Astrocyte of the hippocampus (primary cell): ENCODE measurements around the gene SHBG.
"Not testable (repeated sequence)": the region's sequence is repeated elsewhere in the genome, so short reads cannot be mapped to it uniquely, and the experiment has no call there.

Experiments
- DNase-seq: peaks from one replicate; pipeline ENCODE4 v3.0.0; 2011; ENCODE audit warnings: low read depth, low spot score

SHBG gene

DNA sequence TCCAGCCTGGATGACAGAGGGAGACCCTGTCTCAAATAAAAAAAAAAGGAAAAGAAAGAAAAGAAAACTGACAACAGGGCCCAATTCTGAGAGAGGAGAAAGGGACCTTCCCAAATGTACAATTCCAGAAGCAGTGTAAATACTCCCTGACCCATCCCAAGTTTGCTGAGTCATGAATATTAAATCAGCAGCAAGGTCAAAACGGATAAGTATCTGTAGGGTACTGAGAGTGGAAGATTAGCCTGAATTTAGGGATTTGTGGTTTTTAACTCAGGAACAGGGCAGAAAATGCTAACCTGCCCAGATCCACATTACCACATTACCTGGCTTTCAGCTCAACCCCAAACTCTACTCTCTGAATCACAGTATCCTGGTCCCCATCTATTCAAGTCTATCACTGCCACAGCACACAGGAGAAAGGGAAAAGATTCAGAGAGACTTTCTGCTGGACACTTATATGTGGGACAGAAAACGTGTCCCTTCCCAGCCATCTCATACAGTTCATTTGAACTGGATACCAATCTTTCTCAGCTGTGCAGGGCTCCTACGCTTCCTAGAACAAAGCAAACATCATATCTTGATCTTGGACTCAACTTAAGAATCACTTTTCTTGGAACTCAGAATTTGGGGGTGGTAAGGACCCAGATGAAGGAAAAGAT, 18.2 kb upstream of the SHBG start:
- peak; percentile 13 for DNase-seq

DNA sequence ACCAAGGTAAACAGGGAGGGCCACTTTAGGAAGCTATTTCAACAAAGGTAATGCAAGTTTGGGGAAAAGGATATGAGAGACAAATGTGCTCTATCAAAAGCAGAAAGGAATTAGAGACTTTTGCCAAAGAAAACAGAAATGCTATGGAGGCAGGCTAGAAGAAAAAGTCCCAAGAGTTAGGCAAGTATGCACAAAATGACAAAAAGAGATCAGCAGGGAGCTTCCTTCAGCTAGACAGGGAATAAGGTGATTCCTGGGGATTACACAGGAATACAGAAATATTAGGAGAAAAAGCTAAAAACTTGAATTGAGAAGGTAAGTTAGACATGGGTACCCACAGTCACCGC, 17.7 kb upstream of the SHBG start:
- DNase-seq: peak; percentile 37

DNA sequence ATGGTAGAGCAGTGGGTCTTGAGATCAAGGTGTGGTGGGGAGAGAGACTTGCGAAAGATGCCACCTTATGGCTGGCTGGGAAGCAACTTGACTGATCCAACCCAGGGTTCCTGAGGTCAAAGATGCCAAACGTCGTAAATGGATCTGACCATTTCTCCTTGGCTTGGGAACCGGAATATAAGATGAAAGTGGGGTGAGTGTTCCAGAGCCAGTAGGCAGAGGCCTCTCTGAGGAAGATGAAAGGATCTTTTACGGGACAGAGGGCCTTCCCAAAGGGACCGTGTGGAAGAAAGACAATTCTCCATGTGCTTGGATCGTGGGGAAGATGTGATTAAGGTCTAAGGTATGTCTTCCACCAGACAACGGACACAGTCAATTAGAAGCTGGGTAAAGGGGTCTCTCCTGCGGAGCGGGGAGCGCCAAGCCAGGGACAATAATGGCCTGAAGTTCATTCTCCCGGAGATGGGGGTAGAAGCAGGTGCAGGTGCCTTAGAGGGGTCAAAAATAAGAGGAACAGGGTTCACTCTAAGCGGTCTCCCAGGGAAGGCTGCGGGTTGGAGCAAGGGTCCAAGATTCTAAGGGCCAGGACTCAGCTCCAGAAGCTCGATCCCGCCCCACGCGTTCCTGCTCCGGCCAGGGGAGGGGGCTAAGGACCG, 16.0 kb upstream of the SHBG start:
- DNase-seq: peak; percentile 46

DNA sequence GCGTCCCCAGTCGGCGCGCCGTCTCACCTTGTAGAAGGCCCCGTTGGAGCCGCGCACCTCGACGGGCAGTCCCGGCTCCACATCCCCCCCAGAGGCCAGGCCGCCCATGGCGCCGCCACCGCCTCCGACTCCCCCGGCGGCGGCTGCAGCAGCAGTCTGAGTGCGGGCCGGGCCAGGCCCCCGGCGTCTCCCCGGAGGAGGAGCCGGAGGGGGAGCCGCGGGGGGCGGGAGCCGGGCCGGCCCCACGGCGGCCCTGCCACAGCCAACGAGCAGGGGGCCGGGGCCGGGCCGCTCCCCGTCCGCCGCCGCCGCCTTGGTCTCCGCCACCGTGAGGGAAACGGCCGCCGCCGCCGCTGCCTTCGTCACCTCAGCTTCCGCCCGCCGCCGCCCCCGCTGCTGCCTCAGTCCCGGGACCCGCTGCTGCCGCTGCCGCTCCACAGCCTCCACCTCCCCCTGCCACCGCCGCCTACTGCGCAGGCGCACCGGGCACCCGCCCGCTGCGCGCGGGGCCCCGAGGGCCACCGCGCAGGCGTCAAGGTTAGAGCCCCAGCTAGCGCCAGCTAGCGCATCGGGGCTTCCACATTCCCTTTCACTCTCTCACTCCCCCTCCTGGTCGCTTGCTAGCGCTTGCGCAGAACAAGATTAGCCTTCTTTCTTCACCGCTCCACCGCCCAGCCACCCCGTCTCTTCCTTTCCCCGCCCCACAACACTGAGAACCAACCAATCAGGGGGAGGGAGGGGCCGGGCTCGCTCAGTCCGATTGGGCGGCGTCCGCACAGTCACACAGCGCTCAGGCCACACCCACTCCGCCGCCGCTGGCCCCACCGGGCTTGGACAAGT, 15.3 kb upstream of the SHBG start, which contains the start of gene FXR2:
FXR2 (minus strand) TSS at position 473 of the 840 bp plus-strand sequence; CDS start at position 108, 365 bp downstream.
- peak; percentile 100 for DNase-seq

DNA sequence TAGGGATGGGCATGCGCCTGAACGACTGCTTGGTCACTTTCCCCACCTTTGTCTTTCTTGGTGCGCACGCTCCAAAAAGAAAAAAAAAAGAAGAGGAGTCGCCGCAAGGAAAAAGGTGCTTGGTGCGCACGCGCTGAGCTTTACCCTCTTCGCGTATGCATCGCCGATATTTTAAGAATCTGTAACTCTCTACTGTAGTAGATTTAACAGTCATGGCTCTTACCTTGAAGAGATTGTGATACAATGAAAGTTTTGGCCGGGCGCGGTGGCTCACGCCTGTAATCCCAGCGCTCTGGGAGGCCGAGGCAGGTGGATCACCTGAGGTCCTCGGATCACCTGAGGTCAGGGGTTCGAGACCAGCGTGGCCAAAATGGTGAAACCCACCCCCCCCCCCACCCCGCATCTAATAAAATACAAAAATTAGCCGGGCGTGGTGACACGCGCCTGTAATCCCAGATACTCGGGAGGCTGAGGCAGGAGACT, 14.6 kb upstream of the SHBG start:
- DNase-seq: no peak

DNA sequence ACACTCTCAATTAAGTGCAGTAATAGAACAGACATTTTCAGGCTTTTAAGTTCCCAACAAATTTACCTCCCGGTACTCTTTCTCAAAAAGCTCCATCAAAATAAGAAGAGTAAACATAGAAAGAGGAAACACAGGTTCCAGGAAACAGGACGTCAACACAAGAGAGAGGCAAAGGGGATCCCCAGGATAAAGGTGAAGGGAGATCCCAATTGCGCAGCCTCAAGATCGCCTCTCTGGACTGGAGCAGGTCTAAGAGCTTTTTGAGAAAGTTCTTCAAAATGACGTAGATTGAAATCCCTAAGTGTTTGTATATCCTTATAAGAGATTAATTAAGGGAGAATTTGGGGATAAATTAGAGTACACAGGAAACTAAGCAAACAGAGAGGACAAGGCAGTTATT, 11.3 kb upstream of the SHBG start:
- DNase-seq: no peak

DNA sequence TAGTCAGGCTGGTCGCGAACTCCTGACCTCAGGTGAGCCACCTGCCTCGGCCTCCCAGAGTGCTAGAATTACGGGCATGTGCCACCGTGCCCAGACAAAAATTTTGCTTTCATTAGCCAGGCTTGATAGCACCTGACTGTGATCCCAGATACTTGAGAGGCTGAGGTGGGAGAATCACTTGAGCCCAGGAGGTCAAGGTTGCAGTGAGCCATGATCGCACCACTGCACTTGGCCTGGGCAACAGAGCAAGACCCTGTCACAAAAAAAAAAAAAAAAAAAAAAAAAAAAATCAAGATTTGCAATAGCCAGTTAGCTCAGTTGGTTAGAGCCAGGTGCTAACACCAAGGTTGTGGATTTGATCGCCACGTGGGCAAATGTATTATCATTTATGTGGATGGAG, 9.1 kb upstream of the SHBG start:
- no peak for DNase-seq

DNA sequence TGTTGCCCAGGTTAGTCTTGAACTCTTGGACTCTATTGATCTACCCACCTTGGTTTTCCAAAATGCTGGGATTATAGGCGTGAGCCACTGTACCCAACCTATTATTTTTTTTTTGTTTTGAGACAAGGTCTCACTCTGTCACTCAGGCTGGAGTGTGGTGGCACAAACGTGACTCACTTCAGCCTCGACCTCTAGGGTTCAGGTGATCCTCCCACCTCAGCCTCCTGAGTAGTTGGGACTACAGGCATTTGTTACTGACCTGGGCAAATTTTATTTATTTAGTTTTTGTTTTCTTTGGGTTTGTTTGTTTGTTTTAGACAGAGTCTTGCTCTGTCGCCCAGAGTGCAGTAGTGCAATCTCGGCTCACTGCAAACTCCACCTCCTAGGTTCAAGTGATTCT, 6.3 kb upstream of the SHBG start:
- no peak for DNase-seq

DNA sequence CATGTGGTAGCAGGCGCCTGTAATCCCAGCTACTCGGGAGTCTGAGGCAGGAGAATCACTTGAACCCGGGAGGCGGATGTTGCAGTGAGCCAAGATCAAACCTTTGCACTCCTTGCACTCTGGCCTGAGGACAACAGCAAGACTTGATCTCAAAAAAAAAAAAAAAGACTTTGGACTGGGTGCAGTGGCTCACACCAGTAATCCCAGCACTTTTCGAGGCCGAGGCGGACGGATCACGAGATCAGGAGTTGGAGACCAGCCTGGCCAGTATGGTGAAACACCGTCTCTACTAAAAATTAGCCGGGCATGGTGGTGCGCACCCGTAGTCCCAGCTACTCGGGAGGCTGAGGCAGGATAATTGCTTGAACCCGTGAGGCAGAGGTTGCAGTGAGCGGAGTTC, 4.2 kb upstream of the SHBG start:
- not testable (repeated sequence) for DNase-seq

DNA sequence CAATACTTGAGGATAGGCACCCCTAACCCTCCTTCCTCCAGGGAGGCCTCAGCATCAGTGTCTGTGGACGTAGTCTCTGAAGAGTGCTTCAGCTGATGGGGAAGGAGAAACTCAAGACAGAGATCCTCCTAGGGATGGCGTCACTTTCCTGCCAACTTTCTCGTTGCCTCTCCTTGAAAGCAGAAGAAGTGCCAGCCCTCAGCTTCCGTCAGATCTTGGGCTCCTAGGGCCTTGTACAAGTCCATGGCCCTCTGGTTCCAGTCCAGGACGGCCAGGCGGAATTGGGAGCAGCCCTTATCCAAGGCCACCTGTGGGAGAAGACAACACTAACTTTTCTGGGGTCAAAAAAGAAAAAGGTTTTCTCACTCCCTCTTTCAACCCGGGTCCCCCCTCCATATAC, 3.6 kb upstream of the SHBG start:
- no peak for DNase-seq

DNA sequence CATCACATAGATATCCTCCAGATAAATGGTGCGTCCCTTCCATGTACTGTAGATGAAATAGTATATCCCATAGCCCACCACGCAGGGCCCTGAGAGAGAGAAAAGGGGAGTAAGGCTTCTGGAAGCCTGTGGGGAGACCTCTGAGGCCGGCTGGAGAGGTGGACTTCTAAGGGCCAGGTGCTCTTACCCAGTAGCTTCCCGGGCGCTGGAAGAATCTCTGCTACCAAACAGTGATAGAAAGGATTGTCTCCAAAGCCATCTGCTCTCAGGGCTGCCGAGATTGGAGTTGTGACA, 3.0 kb upstream of the SHBG start:
- no peak for DNase-seq

DNA sequence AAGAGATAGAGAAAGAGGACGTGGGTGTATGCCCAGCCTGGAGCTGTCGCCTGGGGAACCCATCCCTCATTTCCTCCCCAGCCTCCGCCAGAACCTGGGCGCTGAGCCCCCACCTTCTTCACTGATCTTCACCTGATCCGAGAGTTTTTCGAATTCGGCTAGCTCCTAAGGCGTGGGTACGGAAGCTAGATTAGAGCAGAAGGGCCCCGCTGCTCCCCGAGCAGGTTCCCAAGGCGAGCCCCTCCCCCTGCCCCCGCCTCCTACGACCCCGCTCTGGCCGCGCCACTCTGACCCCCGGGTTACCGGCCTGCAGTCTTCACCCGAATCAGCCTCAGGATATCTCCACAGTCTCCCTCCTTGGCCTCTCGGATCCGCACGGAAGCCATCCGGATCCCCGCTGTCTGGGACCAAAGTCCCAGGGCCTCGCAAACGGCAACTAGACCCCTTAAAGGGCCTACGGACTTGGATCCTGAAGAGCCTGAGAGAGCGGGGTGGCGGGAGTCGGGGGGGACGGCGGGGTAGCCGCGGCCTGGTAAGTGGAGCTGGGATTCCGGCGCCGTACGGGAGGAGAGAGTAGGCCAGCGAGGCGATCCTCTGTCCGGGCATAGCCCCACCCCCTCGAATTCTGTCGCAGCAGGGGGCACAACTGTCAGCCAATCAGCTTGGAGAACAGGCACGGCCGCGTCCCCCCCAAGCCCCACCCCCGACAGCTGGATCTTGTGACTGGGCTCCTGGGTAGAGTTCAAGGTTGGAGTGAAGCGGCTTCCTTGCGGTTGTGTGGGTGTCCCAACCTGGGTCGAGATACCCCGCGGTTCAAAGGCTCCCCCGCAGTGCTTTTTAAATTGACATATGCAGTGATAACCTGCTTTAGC, 2.4 kb upstream of the SHBG start, which contains the start of gene SAT2:
SAT2 (minus strand) TSS at position 572 of the 872 bp plus-strand sequence; CDS start at position 386, 186 bp downstream.
- peak; percentile 97 for DNase-seq

DNA sequence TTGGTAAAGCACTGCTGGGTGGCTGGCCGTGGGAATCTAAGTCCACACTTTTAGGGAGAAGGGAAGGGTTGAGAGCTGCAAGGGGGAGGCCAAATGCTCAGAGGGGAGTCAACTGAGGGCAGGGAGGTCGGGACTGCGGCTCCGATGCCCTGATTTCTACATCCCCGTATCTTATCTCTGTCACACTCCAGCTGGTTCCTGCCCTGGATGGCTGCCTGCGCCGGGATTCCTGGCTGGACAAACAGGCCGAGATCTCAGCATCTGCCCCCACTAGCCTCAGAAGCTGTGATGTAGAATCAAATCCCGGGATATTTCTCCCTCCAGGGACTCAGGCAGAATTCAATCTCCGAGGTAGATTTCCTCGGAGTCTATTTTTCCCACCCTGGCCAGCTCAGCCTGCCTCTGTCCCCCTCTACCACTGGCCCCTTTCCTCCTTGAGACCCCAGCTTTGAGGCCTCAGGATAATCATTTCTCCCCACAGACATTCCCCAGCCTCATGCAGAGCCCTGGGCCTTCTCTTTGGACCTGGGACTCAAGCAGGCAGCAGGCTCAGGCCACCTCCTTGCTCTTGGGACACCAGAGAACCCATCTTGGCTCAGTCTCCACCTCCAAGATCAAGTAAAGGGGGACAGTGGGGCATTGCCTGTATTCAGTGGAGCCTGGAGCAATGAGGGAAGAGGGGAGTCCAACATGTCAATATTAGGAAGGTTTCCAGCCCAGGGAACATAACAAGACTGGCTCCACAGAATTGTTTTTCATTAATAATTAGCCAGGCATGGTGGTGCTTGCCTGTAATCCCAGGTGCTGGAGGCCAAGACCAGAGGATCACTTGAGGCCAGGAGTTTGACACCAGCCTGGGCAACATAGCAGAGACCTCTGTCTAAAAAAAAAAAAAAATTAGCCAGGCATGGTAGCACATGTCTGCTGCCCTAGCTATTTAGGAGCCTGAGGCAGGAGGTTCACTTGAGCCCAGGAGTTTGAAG, 1.8 kb downstream of the SHBG start:
- no peak for DNase-seq

DNA sequence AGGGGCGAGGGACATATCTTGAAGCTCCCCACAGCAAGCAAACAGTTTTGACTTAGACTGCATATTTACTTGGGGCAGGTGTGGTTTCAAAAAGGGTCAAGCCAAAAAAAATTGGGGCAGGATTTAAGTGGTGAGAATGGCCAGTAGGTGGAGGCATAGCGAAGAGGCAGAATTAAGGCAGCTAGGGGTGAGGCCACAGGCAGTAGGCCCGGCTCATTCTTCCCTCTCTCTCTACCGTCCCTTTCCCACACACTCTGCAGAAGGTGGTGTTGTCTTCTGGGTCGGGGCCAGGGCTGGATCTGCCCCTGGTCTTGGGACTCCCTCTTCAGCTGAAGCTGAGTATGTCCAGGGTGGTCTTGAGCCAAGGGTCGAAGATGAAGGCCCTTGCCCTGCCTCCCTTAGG, 2.6 kb downstream of the SHBG start:
- DNase-seq: peak; percentile 61

DNA sequence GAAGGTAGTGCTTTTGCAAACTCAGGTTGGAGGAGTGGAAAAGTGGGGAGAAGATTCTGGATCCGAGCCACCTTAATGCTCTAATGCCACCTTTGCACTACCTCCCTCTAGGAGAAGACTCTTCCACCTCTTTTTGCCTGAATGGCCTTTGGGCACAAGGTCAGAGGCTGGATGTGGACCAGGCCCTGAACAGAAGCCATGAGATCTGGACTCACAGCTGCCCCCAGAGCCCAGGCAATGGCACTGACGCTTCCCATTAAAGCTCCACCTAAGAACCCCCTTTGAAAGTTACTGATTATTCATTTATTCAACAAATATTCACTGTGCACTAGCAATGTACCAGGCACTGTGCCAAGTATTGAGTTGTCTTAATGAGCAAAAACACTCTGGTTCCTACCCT, 3.2 kb downstream of the SHBG start:
- no peak for DNase-seq

DNA sequence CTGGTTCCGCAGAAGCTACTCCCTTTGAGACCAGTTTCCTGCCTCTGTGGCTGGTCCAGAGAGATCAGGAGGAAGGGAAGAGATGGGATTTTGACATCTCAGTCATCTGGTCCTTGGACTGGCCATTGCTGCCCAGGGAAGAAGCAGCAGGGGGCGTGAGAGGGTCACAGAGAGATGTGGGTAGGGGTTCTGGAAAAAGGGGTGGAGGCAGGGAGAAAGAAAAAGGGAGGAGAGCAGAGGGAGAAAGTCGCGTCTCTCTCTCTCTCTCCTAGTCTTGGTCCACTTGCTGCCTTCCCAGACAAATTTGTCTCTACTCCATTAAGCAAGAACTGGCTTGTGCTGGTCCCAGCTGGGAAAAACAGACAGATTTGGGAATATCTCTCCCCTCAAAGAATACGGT, 4.4 kb downstream of the SHBG start:
- DNase-seq: peak; percentile 81

DNA sequence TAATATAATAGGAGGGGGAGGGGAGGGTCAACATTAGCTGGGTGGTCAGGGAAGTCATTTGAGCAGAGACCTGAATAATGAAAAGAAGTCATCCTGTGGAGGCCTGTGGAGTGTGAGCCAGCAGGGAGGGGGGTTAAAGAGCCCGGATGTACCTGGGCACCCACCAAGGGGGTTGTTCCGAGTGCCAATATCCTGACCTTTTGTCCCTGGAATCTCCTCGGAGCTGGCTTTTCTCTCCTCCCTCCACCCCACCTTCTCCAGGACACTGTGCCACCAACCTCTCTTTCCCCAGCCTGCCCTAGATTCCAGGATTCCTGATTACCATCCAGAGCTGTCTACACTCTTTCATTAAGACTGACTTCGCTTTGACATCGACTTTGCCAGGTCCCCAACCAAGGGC, 6.2 kb downstream of the SHBG start:
- no peak for DNase-seq

DNA sequence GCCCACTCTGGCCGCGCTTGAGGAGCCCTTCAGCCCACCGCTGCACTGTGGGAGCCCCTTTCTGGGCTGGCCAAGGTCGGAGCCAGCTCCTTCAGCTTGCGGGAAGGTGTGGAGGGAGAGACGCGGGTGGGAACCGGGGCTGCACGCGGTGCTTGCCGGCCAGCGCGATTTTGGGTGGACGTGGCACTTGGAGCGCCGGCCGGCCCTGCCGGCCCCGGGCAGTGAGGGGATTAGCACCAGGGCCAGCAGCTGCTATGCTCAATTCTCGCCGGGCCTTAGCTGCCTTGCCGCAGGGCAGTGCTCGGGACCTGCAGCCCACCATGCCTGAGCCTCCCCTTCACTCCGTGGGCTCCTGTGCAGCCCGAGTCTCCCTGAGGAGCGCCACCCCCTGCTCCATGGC, 10.8 kb downstream of the SHBG start:
- no peak for DNase-seq

DNA sequence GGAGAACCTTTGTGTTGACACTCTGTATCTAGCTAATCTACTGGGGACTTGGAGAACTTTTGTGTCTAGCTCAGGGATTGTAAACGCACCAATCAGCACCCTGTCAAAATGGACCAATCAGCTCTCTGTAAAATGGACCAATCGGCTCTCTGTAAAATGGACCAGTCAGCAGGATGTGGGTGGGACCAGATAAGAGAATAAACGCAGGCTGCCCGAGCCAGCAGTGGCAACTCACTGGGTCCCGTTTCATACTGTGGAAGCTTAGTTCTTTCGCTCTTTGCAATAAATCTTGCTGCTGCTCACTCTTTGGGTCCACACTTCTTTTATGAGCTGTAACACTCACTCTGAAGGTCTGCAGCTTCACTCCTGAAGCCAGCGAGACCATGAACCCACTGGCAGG, 11.7 kb downstream of the SHBG start:
- DNase-seq: not testable (repeated sequence)

DNA sequence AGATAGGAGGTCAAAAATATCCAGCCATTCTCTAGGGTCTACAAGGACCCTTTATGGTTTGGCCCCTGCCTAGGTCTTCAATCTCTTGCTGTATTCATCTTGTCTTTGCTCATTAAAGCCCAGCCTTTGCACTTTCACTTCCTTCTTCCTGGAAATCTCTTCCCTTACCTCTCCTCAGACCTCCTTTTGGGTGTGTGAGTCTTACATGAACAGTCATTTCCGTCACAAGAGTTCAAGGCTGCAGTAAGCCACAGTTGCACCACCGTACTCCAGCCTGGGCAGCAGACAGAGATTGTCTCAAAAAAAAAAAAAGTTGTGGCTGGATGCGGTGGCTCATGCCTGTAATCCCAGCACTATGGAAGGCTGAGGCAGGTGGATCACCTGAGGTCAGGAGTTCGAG, 14.8 kb downstream of the SHBG start:
- DNase-seq: no peak
